CD4-positive, alpha-beta memory T cell (primary cell): ENCODE results near the gene SLC25A10. TPM values are rescaled to one million over a fixed set of nuclear protein-coding genes. Genes with fewer than 3 reads are reported as not detected.

Experiments
- CTCF ChIA-PET: fragments of 350-600 bp; sonication (Branson Sonifier 250); formaldehyde crosslinking; loops from one replicate; lab custom pipeline; 2021; ENCODE audit warnings: inconsistent platforms; ENCODE audit not compliant: partially characterized antibody; lab: Charles Lee
- POLR2A ChIA-PET: fragments of 350-600 bp; sonication (Branson Sonifier 250); formaldehyde crosslinking; loops from one replicate; lab custom pipeline; 2021; ENCODE audit not compliant: partially characterized antibody; lab: Charles Lee
- DNase-seq, 5 donors: peaks; one replicate each; pipeline versions ENCODE4 v3.0.0 to v3.0.0-alpha.2; 2020 to 2022; ENCODE audit warnings: mixed read lengths in 1 of 5
- H3K27ac ChIP-seq: one replicate; pipeline ENCODE4 v1.7.0; 2013; ENCODE audit warnings: low read depth, low read length
- H3K27me3 ChIP-seq: 2 replicates; pipeline ENCODE4 v1.7.0; 2013; ENCODE audit warnings: mild to moderate bottlenecking, low read length, moderate library complexity; ENCODE audit not compliant: insufficient read depth
- H3K36me3 ChIP-seq: 2 replicates; pipeline ENCODE4 v1.7.0; 2013; ENCODE audit warnings: mild to moderate bottlenecking, low read length, moderate library complexity; ENCODE audit not compliant: insufficient read depth
- H3K4me1 ChIP-seq: 2 replicates; pipeline ENCODE4 v1.7.0; 2013; ENCODE audit warnings: mild to moderate bottlenecking, low read length, moderate library complexity; ENCODE audit not compliant: insufficient read depth
- H3K4me3 ChIP-seq, 2 donors: one replicate each; pipeline ENCODE4 v1.7.0; 2013; ENCODE audit warnings: low read length in 2 of 2, mild to moderate bottlenecking in 1 of 2
- H3K9me3 ChIP-seq, 2 donors: one replicate each; pipeline ENCODE4 v1.7.0; 2013; ENCODE audit warnings: low read length in 2 of 2, control low read depth in 1 of 2; ENCODE audit not compliant: control insufficient read depth in 1 of 2
- H3K27ac Mint-ChIP-seq, 7 donors: one replicate each; pipeline ENCODE4 v1.8.0; 2020 to 2021; ENCODE audit warnings: mixed read lengths in 7 of 7, mild to moderate bottlenecking in 6 of 7, inconsistent platforms in 3 of 7, moderate library complexity in 3 of 7
- H3K27me3 Mint-ChIP-seq, 2 donors: one replicate each; pipeline ENCODE4 v1.8.0; 2020 to 2021; ENCODE audit warnings: mixed read lengths in 2 of 2
- H3K36me3 Mint-ChIP-seq, 2 donors: one replicate each; pipeline ENCODE4 v1.8.0; 2020 to 2021; ENCODE audit warnings: mixed read lengths in 2 of 2, inconsistent platforms in 1 of 2, mild to moderate bottlenecking in 1 of 2
- H3K4me1 Mint-ChIP-seq, 4 donors: one replicate each; pipeline ENCODE4 v1.8.0; 2020 to 2021; ENCODE audit warnings: mixed read lengths in 4 of 4, mild to moderate bottlenecking in 1 of 4
- H3K4me3 Mint-ChIP-seq, 8 donors: one replicate each; pipeline ENCODE4 v1.8.0; 2020 to 2021; ENCODE audit warnings: mixed read lengths in 8 of 8, mild to moderate bottlenecking in 7 of 8, moderate library complexity in 6 of 8, inconsistent platforms in 3 of 8
- H3K9me3 Mint-ChIP-seq, 8 donors: one replicate each; pipeline ENCODE4 v1.8.0; 2020 to 2021; ENCODE audit warnings: mixed read lengths in 8 of 8, mild to moderate bottlenecking in 5 of 8, inconsistent platforms in 3 of 8, moderate library complexity in 1 of 8
- intact Hi-C: fragments of 100-400 bp; cut with micrococcal nuclease; formaldehyde crosslinking; loops from one replicate; pipeline ENCODE4 v1.15.1; 2023
- polyA plus RNA-seq, 2 donors: library from polyadenylated mRNA; unstranded; fragments of 300-500 nt; fragmentation: Illumina TruSeq; gene quantifications; one replicate each; pipeline ENCODE4 v1.2.3, GENCODE V29; 2021
- total RNA-seq, 2 experiments: library from RNA; stranded (reverse); gene quantifications; one replicate each; pipeline ENCODE4 v1.2.3, GENCODE V29; 2021

The SLC25A10 gene
- total and polyA plus RNA-seq, 4 experiments from 2014 or later = 3.2 to 5.2 (median 4.5) TPM

DNA sequence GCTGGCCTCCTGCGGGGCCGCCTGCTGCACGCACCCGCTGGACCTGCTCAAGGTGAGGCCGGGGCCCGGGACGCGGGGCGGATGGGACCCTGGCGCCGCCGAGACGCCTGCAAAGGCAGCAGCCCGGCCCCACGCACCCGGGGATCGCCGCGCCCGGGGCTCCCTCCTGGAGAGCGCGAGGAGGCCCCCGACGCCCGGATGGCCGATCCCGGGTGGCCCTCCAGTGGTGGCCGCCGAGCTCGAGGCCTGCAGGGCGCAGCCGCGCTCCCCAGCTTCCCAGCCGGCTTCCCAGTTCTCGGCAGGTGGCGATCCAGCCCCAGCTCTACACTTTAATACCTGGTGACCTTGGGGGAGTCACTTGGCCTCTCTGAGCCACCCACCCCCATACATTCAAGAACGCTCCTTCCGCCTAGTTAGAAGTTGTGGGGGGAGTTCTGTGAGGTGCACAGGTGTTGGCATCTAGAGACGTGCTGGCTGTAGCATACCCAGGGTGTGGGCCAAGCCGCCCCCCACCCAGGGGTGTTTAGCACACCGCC, 452 bp downstream of the SLC25A10 start:
- H3K36me3 ChIP-seq = no peaks in the 10 kb centered on the region
- DNase-seq = peak in 1 of 5 donors; percentile 11
- ChIA-PET CTCF (interaction anchor here (1.0 kb wide), 1 partner anchor 121 kb away, joined by 3 read pairs; the partner anchor contains the start of gene MCRIP1), POLR2A (interaction anchor here (0.9 to 1.1 kb wide), 3 partner anchors 17 to 154 kb away, joined by 3 to 4 read pairs (median 3); partner anchors contain the start of gene ARL16)
- intact Hi-C loops = loop anchor here (1.0 kb wide), 1 partner anchor 9 kb away; the partner anchor contains the start of gene MRPL12
- H3K27ac ChIP-seq = no peak overlapping the region
- H3K4me3 Mint-ChIP-seq = peak overlapping the region; percentile 75 to 87 (median 80)
- peaks cover 5 to 26% (median 16%) of the 10 kb centered on the region in 4 donors for H3K4me1 Mint-ChIP-seq
- peaks cover 0 to 2% of the 10 kb centered on the region in 2 donors for H3K36me3 Mint-ChIP-seq
- peaks cover 28% of the 10 kb centered on the region for H3K4me1 ChIP-seq
- H3K4me3 ChIP-seq = peak overlapping the region in 1 of 2 donors; percentile 58
- H3K9me3 Mint-ChIP-seq = no peaks in the 10 kb centered on the region
- peak overlapping the region in 4 of 7 donors; percentile 56 to 92 (median 82) for H3K27ac Mint-ChIP-seq
- no peaks in the 10 kb centered on the region for H3K27me3 Mint-ChIP-seq
- no peaks in the 10 kb centered on the region for H3K9me3 ChIP-seq
- H3K27me3 ChIP-seq = no peaks in the 10 kb centered on the region

DNA sequence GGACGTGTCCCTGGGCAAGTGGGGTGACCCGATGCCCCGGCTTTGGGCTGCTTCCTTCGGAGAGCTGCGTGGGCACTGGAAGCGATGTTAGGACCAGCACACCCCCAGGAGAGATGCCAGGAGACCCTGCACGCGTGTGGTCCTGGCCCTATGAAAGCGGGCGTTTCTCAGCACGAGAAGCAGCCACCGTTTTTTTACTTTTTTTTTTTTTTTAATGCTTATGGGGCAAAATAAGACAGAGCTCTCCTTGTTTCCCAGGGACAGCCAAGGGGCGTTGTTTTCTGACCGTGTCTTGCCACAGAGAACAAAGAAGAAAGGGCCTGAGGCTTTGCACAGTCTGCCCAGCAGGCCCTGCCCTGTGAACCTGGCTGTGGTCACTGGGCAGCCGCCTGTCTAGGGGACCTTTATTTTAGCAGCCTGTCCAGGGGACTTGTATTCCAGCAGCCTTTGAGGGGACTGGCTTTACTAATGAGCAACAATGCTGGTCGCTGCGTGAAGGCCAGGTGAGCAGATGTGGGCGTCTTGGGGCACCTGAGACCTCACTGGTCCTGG, 996 bp downstream of the SLC25A10 start:
- H3K4me1 ChIP-seq = peaks cover 28% of the 10 kb centered on the region
- no peaks in the 10 kb centered on the region for H3K9me3 ChIP-seq
- H3K27ac ChIP-seq = no peak overlapping the region
- peaks cover 5 to 26% (median 16%) of the 10 kb centered on the region in 4 donors for H3K4me1 Mint-ChIP-seq
- no peaks in the 10 kb centered on the region for H3K36me3 Mint-ChIP-seq
- H3K36me3 ChIP-seq = no peaks in the 10 kb centered on the region
- no peak for DNase-seq
- H3K27ac Mint-ChIP-seq = peak overlapping the region in 4 of 7 donors; percentile 56 to 92 (median 82)
- no peaks in the 10 kb centered on the region for H3K27me3 Mint-ChIP-seq
- intact Hi-C loops = no loop called here
- H3K4me3 ChIP-seq = peak overlapping the region in 1 of 2 donors; percentile 58
- peak overlapping the region; percentile 75 to 87 (median 80) for H3K4me3 Mint-ChIP-seq
- no peaks in the 10 kb centered on the region for H3K9me3 Mint-ChIP-seq
- H3K27me3 ChIP-seq = no peaks in the 10 kb centered on the region
- CTCF ChIA-PET = interaction anchor here (1.0 kb wide), 1 partner anchor 121 kb away, joined by 3 read pairs; the partner anchor contains the start of gene MCRIP1
- POLR2A ChIA-PET = interaction anchor here (0.9 to 1.8 kb wide), 5 partner anchors 10 to 154 kb away, joined by 3 to 5 read pairs (median 3); partner anchors contain the start of genes ARL16, HGS and MRPL12

DNA sequence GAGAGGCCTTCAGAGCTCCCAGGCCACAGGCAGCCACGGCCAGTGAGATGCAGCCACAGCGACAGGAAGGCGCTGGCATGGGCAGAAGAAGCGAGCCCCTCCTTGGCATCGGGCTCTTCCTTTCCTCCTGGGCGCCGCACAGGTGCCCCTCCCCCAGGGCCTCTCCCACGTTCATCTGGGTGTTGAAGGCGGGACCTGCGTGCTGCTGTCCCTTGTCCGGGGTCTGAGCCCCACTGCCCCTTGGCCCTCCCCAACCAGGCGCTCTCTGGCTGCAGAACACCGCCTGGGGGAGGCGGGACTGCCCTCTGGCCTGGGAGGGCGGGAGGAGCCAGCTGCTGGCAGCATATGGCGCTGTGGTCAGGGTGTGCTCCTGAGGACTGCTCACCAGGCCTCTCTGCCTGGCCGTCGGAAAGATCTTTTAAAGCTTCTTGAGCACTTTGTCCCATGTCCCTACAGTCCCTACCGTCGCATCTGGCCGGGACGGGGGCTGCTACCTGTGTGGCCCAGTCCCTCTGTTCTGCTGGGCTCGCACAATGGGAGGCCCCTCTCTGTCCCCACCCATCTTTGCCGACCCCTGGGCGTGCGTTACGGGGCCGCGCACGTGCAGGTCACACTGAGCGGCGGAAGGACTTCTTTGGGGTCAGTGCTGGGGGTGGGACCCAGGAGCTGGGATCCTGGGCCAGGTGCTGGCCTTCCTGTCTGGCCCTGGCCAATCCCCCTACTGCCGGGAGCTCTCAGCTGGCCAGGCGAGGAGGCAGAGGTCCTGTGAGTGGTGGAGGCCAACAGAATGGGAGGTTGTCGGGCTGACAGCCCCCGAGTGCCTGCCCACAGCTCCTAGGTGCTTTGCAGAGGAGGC, 1.7 kb downstream of the SLC25A10 start:
- H3K4me1 Mint-ChIP-seq = peaks cover 5 to 26% (median 16%) of the 10 kb centered on the region in 4 donors
- H3K9me3 Mint-ChIP-seq = no peaks in the 10 kb centered on the region
- Histone ChIP-seq H3K27ac (no peak overlapping the region), H3K27me3 (no peaks in the 10 kb centered on the region), H3K4me1 (peaks cover 28% of the 10 kb centered on the region), H3K9me3 (no peaks in the 10 kb centered on the region), H3K4me3 (no peak overlapping the region), H3K36me3 (no peaks in the 10 kb centered on the region)
- CTCF ChIA-PET = interaction anchor here (0.7 to 1.0 kb wide), 2 partner anchors 12 to 120 kb away, joined by 3 to 6 read pairs; partner anchors contain the start of gene MCRIP1
- intact Hi-C loops = no loop called here
- peak overlapping the region in 1 of 7 donors; percentile 6 for H3K27ac Mint-ChIP-seq
- H3K4me3 Mint-ChIP-seq = peak overlapping the region in 4 of 8 donors; percentile 19 to 86 (median 30)
- DNase-seq = no peak
- POLR2A ChIA-PET = interaction anchor here (0.9 to 1.8 kb wide), 4 partner anchors 11 to 153 kb away, joined by 3 to 5 read pairs (median 4); partner anchors contain the start of genes ARL16, HGS and MRPL12
- H3K27me3 Mint-ChIP-seq = no peaks in the 10 kb centered on the region
- H3K36me3 Mint-ChIP-seq = no peaks in the 10 kb centered on the region

DNA sequence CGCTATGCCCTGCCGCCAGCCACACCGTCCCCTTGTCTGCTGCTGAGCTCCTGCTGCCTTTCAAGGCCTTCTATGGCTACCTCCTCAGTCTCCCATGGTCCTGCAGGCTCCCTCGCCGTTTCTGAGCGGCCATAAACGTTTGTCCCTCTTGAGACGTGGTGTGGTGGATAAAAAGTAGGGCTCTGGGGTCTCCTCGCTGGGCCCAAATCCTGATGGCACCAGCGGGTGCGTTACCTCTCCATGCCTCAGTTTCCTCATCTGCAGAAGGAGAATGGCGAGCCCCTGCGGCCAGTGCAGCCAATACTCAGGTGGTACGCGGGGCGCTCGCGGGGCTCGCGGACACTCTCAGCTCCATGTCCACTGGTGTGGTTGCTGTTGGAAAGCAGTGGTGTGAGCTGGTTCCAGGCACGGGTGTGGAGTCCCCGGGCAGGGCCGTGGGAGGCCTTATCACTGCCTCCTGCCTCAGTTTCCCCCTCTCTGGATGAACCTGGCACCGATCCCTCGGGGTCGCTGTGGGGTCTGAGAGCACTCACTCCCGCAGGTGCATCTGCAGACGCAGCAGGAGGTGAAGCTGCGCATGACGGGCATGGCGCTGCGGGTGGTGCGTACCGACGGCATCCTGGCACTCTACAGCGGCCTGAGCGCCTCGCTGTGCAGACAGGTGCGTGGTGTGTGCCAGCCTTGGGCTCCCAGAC, 2.5 kb downstream of the SLC25A10 start:
- H3K36me3 ChIP-seq = no peaks in the 10 kb centered on the region
- intact Hi-C loops = no loop called here
- H3K27me3 Mint-ChIP-seq = no peaks in the 10 kb centered on the region
- ChIA-PET CTCF (interaction anchor here (0.7 kb wide), 1 partner anchor 11 kb away, joined by 6 read pairs; no protein-coding TSS in a partner anchor), POLR2A (interaction anchor here (1.7 to 1.8 kb wide), 2 partner anchors 12 to 31 kb away, joined by 5 read pairs; partner anchors contain the start of genes ARL16, HGS and MRPL12)
- peaks cover 5 to 26% (median 16%) of the 10 kb centered on the region in 4 donors for H3K4me1 Mint-ChIP-seq
- no peaks in the 10 kb centered on the region for H3K27me3 ChIP-seq
- H3K4me1 ChIP-seq = peaks cover 28% of the 10 kb centered on the region
- H3K27ac ChIP-seq = no peak overlapping the region
- H3K27ac Mint-ChIP-seq = no peak overlapping the region
- no peak for DNase-seq
- no peaks in the 10 kb centered on the region for H3K9me3 Mint-ChIP-seq
- peak overlapping the region in 4 of 8 donors; percentile 6 to 35 (median 24) for H3K4me3 Mint-ChIP-seq
- no peak overlapping the region for H3K4me3 ChIP-seq
- H3K36me3 Mint-ChIP-seq = no peaks in the 10 kb centered on the region
- H3K9me3 ChIP-seq = no peaks in the 10 kb centered on the region

DNA sequence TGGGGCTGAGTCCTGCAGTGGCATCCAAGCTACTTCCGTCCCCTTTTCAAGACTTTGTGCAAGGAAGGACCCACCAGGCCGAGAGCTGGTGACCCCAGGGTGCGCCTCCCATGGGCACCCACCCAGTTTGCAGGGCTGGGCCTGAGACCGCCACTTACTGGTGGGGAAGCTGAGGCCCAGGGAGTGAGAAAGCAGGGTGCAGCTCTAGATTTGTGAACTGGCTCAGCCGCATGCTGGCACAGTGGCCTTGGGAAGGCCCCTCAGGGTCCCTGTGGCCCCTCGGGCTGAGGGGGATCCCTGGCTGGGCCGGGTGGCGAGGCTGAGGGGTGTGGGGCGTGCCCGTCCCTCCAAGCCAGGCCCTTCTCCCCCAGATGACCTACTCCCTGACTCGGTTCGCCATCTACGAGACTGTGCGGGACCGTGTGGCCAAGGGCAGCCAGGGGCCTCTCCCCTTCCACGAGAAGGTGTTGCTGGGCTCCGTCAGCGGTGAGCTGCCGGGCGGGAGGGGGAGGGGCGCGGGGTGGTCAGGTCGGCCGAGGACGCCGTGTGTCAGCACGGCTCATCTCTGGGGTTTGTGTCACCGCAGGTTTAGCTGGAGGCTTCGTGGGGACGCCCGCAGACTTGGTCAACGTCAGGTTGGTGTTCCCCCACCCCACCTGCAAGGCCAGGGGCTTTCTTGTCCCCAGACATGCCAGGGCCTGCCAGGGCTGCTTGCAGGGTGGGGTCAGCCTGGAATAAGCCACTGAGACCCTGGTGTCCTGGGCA, 3.2 kb downstream of the SLC25A10 start:
- POLR2A ChIA-PET = interaction anchor here (0.7 to 1.8 kb wide), 3 partner anchors 12 to 31 kb away, joined by 3 to 5 read pairs (median 5); partner anchors contain the start of genes ARL16, HGS and MRPL12
- Mint-ChIP-seq H3K4me3 (no peak overlapping the region), H3K9me3 (no peaks in the 10 kb centered on the region), H3K27me3 (no peaks in the 10 kb centered on the region), H3K27ac (no peak overlapping the region), H3K4me1 (peaks cover 5 to 22% (median 15%) of the 10 kb centered on the region in 4 donors), H3K36me3 (no peaks in the 10 kb centered on the region)
- no peak for DNase-seq
- H3K4me3 ChIP-seq = no peak overlapping the region
- CTCF ChIA-PET = no interaction called here
- H3K27ac ChIP-seq = no peak overlapping the region
- no peaks in the 10 kb centered on the region for H3K9me3 ChIP-seq
- no peaks in the 10 kb centered on the region for H3K36me3 ChIP-seq
- H3K27me3 ChIP-seq = no peaks in the 10 kb centered on the region
- H3K4me1 ChIP-seq = peaks cover 25% of the 10 kb centered on the region
- intact Hi-C loops = no loop called here
